HUES64 (cell line): ENCODE data around the gene BCL3.
A peak's percentile ranks its signal among the peaks of the same experiment; 100 is the strongest.

Experiments
- H3K27ac ChIP-seq: 2 replicates; pipeline ENCODE4 v1.7.0; 2013; ENCODE audit warnings: low read depth, low read length, inconsistent platforms
- H3K27me3 ChIP-seq: 2 replicates; pipeline ENCODE4 v1.6.1; 2013; ENCODE audit warnings: mild to moderate bottlenecking, low read length; ENCODE audit not compliant: insufficient read depth
- H3K36me3 ChIP-seq: 2 replicates; pipeline ENCODE4 v1.6.1; 2013; ENCODE audit warnings: mild to moderate bottlenecking, low read length; ENCODE audit not compliant: insufficient read depth
- H3K4me1 ChIP-seq: 2 replicates; pipeline ENCODE4 v1.6.1; 2013; ENCODE audit warnings: mild to moderate bottlenecking, low read length, moderate library complexity; ENCODE audit not compliant: insufficient read depth
- H3K4me3 ChIP-seq: 2 replicates; pipeline ENCODE4 v1.5.1; 2013; ENCODE audit warnings: mild to moderate bottlenecking, low read length, moderate library complexity
- H3K9ac ChIP-seq: 2 replicates; pipeline ENCODE4 v1.6.1; 2013; ENCODE audit warnings: mild to moderate bottlenecking, low read depth, low read length
- H3K9me3 ChIP-seq: 2 replicates; pipeline ENCODE4 v1.6.1; 2013; ENCODE audit warnings: low read depth, low read length; ENCODE audit not compliant: insufficient read depth
- WGBS: fragments of 150-250, 120-280 bp; methylation state at CpG from one replicate; pipeline ENCODE4 v1.1.7; 2013; ENCODE audit warnings: missing lambda C conversion rate; 5-methylcytosine and 5-hydroxymethylcytosine counted together

BCL3 gene

GRCh38 chr19:44799627-44800346, 51.3 kb downstream of the BCL3 start:
- Histone ChIP-seq H3K4me1 (no peaks in the 10 kb centered on the region), H3K27ac (peak overlapping the region; percentile 69; the same call in 1 of the 2 replicates), H3K27me3 (peaks cover 22% of the 10 kb centered on the region), H3K4me3 (no peak overlapping the region), H3K9ac (no peak overlapping the region), H3K9me3 (no peaks in the 10 kb centered on the region), H3K36me3 (peaks cover 16% of the 10 kb centered on the region; the same call in 1 of the 2 replicates)
- WGBS, result 78% methylated on average over 10 of the region's 10 CpGs

- Histone ChIP-seq H3K9ac (no peak overlapping the region), H3K9me3 (no peaks in the 10 kb centered on the region), H3K27ac (peak overlapping the region; percentile 69; the same call in 1 of the 2 replicates), H3K4me1 (no peaks in the 10 kb centered on the region), H3K36me3 (peaks cover 10% of the 10 kb centered on the region; the same call in 1 of the 2 replicates), H3K4me3 (no peak overlapping the region), H3K27me3 (peaks cover 28% of the 10 kb centered on the region)
- 6% methylated on average over 3 of the region's 3 CpGs for WGBS
Observed at GRCh38 chr19:44800461-44800860, 52.0 kb downstream of the BCL3 start.

- H3K27me3 ChIP-seq, result peaks cover 29% of the 10 kb centered on the region
- WGBS, result 95% methylated on average over 13 of the region's 13 CpGs
- no peaks in the 10 kb centered on the region for H3K36me3 ChIP-seq
- peaks cover 5% of the 10 kb centered on the region for H3K4me1 ChIP-seq
- H3K27ac ChIP-seq, result no peak overlapping the region
- H3K9ac ChIP-seq, result no peak overlapping the region
- no peak overlapping the region for H3K4me3 ChIP-seq
- no peaks in the 10 kb centered on the region for H3K9me3 ChIP-seq
Observed at GRCh38 chr19:44803442-44804428, 55.2 kb downstream of the BCL3 start.

- WGBS, result 62% methylated on average over 7 of the region's 7 CpGs
- Histone ChIP-seq H3K36me3 (peaks cover 2% of the 10 kb centered on the region; the same call in 1 of the 2 replicates), H3K4me3 (no peak overlapping the region), H3K9ac (no peak overlapping the region), H3K27me3 (peaks cover 33% of the 10 kb centered on the region), H3K4me1 (peaks cover 18% of the 10 kb centered on the region), H3K9me3 (no peaks in the 10 kb centered on the region), H3K27ac (no peak overlapping the region)
Observed at GRCh38 chr19:44806291-44806690, 57.8 kb downstream of the BCL3 start.

- WGBS, result 82% methylated on average over 5 of the region's 5 CpGs
- Histone ChIP-seq H3K9ac (no peak overlapping the region), H3K27ac (no peak overlapping the region; the same call in 1 of the 2 replicates), H3K27me3 (peaks cover 31% of the 10 kb centered on the region), H3K4me1 (peaks cover 18% of the 10 kb centered on the region), H3K4me3 (no peak overlapping the region), H3K36me3 (peaks cover 3% of the 10 kb centered on the region; the same call in 1 of the 2 replicates), H3K9me3 (no peaks in the 10 kb centered on the region)
Observed at GRCh38 chr19:44807162-44807561, 58.7 kb downstream of the BCL3 start.

- peak overlapping the region; percentile 80 for H3K27ac ChIP-seq
- no peaks in the 10 kb centered on the region for H3K9me3 ChIP-seq
- WGBS, result 35% methylated on average over 11 of the region's 14 CpGs
- H3K4me1 ChIP-seq, result peaks cover 18% of the 10 kb centered on the region
- H3K27me3 ChIP-seq, result peaks cover 24% of the 10 kb centered on the region
- H3K4me3 ChIP-seq, result peak overlapping the region; percentile 84
- H3K36me3 ChIP-seq, result peaks cover 3% of the 10 kb centered on the region; the same call in 1 of the 2 replicates
- H3K9ac ChIP-seq, result peak overlapping the region; percentile 78; the same call in 1 of the 2 replicates
Observed at GRCh38 chr19:44807652-44808462, 59.3 kb downstream of the BCL3 start.

- peaks cover 18% of the 10 kb centered on the region for H3K4me1 ChIP-seq
- H3K27me3 ChIP-seq, result peaks cover 22% of the 10 kb centered on the region
- H3K36me3 ChIP-seq, result peaks cover 7% of the 10 kb centered on the region
- peak within 1 kb of the TSS; percentile 83 for H3K9ac ChIP-seq
- H3K4me3 ChIP-seq, result peak within 1 kb of the TSS; percentile 84
- WGBS, result 2% methylated on average over 59 of the region's 59 CpGs
- H3K9me3 ChIP-seq, result no peaks in the 10 kb centered on the region
- H3K27ac ChIP-seq, result peak within 1 kb of the TSS; percentile 80
Observed at GRCh38 chr19:44808463-44809371, 60.2 kb downstream of the BCL3 start, which contains the start of gene BCAM. BCAM (plus strand) TSS chr19:44809103; CDS start chr19:44809125, 22 bp downstream.
